Gastrocnemius medialis (tissue), 4 donors: ENCODE measurements around the gene TXK. TPM values are rescaled to one million over a fixed set of nuclear protein-coding genes. Genes with fewer than 3 reads are reported as not detected.

Source experiments
- ATAC-seq, 2 donors: fragments of 150-250 bp; one replicate each; pipeline ENCODE4 v1.9.1; 2016
- DNase-seq, 2 donors: peaks; one replicate each; pipeline ENCODE4 v3.0.0-alpha.2; 2019
- H3K27ac ChIP-seq, 4 donors: fragments of 200-600 bp; sonication (generic); 1 replicate in 1 of 4; 2 replicates in 3 of 4; pipeline ENCODE4 v1.5.1; 2016 to 2018; ENCODE audit warnings: mild to moderate bottlenecking in 2 of 4, moderate library complexity in 1 of 4
- H3K27me3 ChIP-seq, 3 donors: fragments of 200-600 bp; sonication (generic) in 2 of 3; 1 replicate in 1 of 3; 2 replicates in 2 of 3; pipeline versions ENCODE4 v1.5.1 to v1.6.0; 2016 to 2019; ENCODE audit warnings: mild to moderate bottlenecking in 1 of 3, moderate library complexity in 1 of 3
- H3K36me3 ChIP-seq, 2 donors: fragments of 200-600 bp; sonication (generic) in 1 of 2; one replicate each; pipeline ENCODE4 v1.5.1; 2017 to 2018
- H3K4me1 ChIP-seq, 2 donors: fragments of 200-600 bp; sonication (generic) in 1 of 2; one replicate each; pipeline ENCODE4 v1.5.1; 2016 to 2017; ENCODE audit warnings: mild to moderate bottlenecking in 2 of 2
- H3K4me3 ChIP-seq, 4 donors: fragments of 200-600 bp; sonication (generic) in 3 of 4; 1 replicate in 1 of 4; 2 replicates in 3 of 4; pipeline ENCODE4 v1.5.1; 2016 to 2019; ENCODE audit warnings: mild to moderate bottlenecking in 2 of 4
- H3K9me3 ChIP-seq, 3 donors: fragments of 200-600 bp; sonication (generic) in 2 of 3; 1 replicate in 1 of 3; 2 replicates in 2 of 3; pipeline ENCODE4 v1.5.1; 2016 to 2019
- CTCF ChIP-seq, 5 experiments: fragments of 450-650 bp in 3 of 5; fragments of 200-600 bp in 2 of 5; sonication (generic) in 2 of 5; IDR thresholded peaks in 4 of 5; conservative IDR thresholded peaks in 1 of 5; 1 replicate in 4 of 5; 2 replicates in 1 of 5; pipeline ENCODE4 v1.5.1; 2016 to 2019; ENCODE audit warnings: antibody characterized with exemption in 5 of 5, mild to moderate bottlenecking in 3 of 5, moderate library complexity in 3 of 5
- POLR2A ChIP-seq, 2 donors: fragments of 450-650 bp; IDR thresholded peaks; one replicate each; pipeline ENCODE4 v1.6.1; 2017; ENCODE audit warnings: antibody characterized with exemption in 2 of 2, mild to moderate bottlenecking in 2 of 2, moderate library complexity in 2 of 2
- in situ Hi-C, 4 donors: fragments of 200-750 bp; cut with MboI; loops; one replicate each; pipeline versions ENCODE4 v1.15.0 to v1.8.0; 2017; ENCODE audit warnings: low sequenced_read_pairs in 4 of 4
- intact Hi-C: fragments of 100-400 bp; cut with DNase I; formaldehyde crosslinking; loops from one replicate; pipeline ENCODE4 v1.15.1; 2023; ENCODE audit warnings: low total_unique reads
- total RNA-seq, 4 donors: library from RNA; depleted of rRNA; stranded (reverse); fragments of >200 nt; gene quantifications; one replicate each; pipeline versions ENCODE4 v1.1.0 to v1.2.3, GENCODE V29; 2016

TXK gene
- total RNA-seq, 4 donors from 2014 or later: 0.66 to 0.81 TPM; not detected in 2

- no peak for TF ChIP-seq POLR2A (IDR thresholded peaks at IDR 0.05)
- no peak for TF ChIP-seq CTCF (IDR thresholded peaks at IDR 0.05 in 4 of 5, conservative IDR thresholded peaks at IDR 0.05 in 1 of 5)
- no peak for DNase-seq
- Histone ChIP-seq H3K27ac (no peak overlapping the region), H3K4me1 (no peaks in the 10 kb centered on the region), H3K9me3 (no peaks in the 10 kb centered on the region), H3K36me3 (peaks cover 0 to 5% of the 10 kb centered on the region in 2 donors), H3K27me3 (no peaks in the 10 kb centered on the region), H3K4me3 (no peak overlapping the region)
- intact Hi-C loops (no loop called here), in situ Hi-C loops (no loop called here)
- ATAC-seq: no peak
These were observed 29.7 kb upstream of the TXK start for GRCh38 chr4:48163746-48164145.

GRCh38 chr4:48162162-48162561 lies 28.1 kb upstream of the TXK start:
- Histone ChIP-seq H3K4me1 (no peaks in the 10 kb centered on the region), H3K4me3 (no peak overlapping the region), H3K27ac (no peak overlapping the region), H3K27me3 (no peaks in the 10 kb centered on the region), H3K9me3 (no peaks in the 10 kb centered on the region), H3K36me3 (no peaks in the 10 kb centered on the region)
- intact Hi-C loops (no loop called here), in situ Hi-C loops (no loop called here)
- ATAC-seq (no peak), DNase-seq (no peak)
- TF ChIP-seq CTCF (IDR thresholded peaks at IDR 0.05 in 4 of 5, conservative IDR thresholded peaks at IDR 0.05 in 1 of 5) (no peak), POLR2A (IDR thresholded peaks at IDR 0.05) (no peak)

- DNase-seq: no peak
- H3K4me1 ChIP-seq: no peaks in the 10 kb centered on the region
- in situ Hi-C loops (no loop called here), intact Hi-C loops (no loop called here)
- ATAC-seq: no peak
- peaks cover 4 to 18% of the 10 kb centered on the region in 2 donors for H3K36me3 ChIP-seq
- peaks cover 0 to 7% (median 0%) of the 10 kb centered on the region in 3 donors for H3K9me3 ChIP-seq
- TF ChIP-seq POLR2A (IDR thresholded peaks at IDR 0.05) (no peak), CTCF (IDR thresholded peaks at IDR 0.05 in 4 of 5, conservative IDR thresholded peaks at IDR 0.05 in 1 of 5) (no peak)
- H3K4me3 ChIP-seq: no peak overlapping the region
- H3K27ac ChIP-seq: no peak overlapping the region
- no peaks in the 10 kb centered on the region for H3K27me3 ChIP-seq
These were observed 23.2 kb upstream of the TXK start for GRCh38 chr4:48157271-48157670.

- ATAC-seq: no peak
- H3K36me3 ChIP-seq: peaks cover 4 to 18% of the 10 kb centered on the region in 2 donors
- H3K4me3 ChIP-seq: no peak overlapping the region
These were observed 22.4 kb upstream of the TXK start for GRCh38 chr4:48156423-48156822.

More at GRCh38 chr4:48156423-48156822, 22.4 kb upstream of the TXK start:
- H3K4me1 ChIP-seq: no peaks in the 10 kb centered on the region
- in situ Hi-C loops (no loop called here), intact Hi-C loops (no loop called here)
- DNase-seq: no peak
- H3K27me3 ChIP-seq: no peaks in the 10 kb centered on the region
- peaks cover 0 to 7% (median 0%) of the 10 kb centered on the region in 3 donors for H3K9me3 ChIP-seq
- TF ChIP-seq CTCF (IDR thresholded peaks at IDR 0.05 in 4 of 5, conservative IDR thresholded peaks at IDR 0.05 in 1 of 5) (no peak), POLR2A (IDR thresholded peaks at IDR 0.05) (no peak)
- H3K27ac ChIP-seq: no peak overlapping the region
